CD14-positive monocyte (primary cell): ENCODE results near the gene NR6A1. TPM values are rescaled to one million over a fixed set of nuclear protein-coding genes. Genes with fewer than 3 reads are reported as not detected.

Experiments used
- DNase-seq, 3 donors: peaks; one replicate each; pipeline ENCODE4 v3.0.0-alpha.2; 2011 to 2022
- H2AFZ ChIP-seq: 2 replicates; pipeline ENCODE4 v1.6.0; 2012; ENCODE audit warnings: mild to moderate bottlenecking, low read depth, low read length, inconsistent platforms; ENCODE audit not compliant: insufficient read depth, poor library complexity, severe bottlenecking
- H3K27ac ChIP-seq, 2 donors: 1 replicate in 1 of 2; 2 replicates in 1 of 2; pipeline ENCODE4 v1.5.1; 2012 to 2013; ENCODE audit warnings: low read length in 2 of 2, control low read depth in 1 of 2, inconsistent platforms in 1 of 2, low read depth in 1 of 2, mild to moderate bottlenecking in 1 of 2
- H3K27me3 ChIP-seq, 2 donors: one replicate each; pipeline versions ENCODE4 v1.6.0 to v1.6.1; 2011 to 2013; ENCODE audit warnings: low read length in 2 of 2; ENCODE audit not compliant: control insufficient read depth in 2 of 2, insufficient read depth in 2 of 2
- H3K36me3 ChIP-seq, 2 donors: replicated peaks in 1 of 2; 1 replicate in 1 of 2; 2 replicates in 1 of 2; pipeline versions ENCODE4 v1.5.1 to v1.6.1; 2012 to 2013; ENCODE audit warnings: low read length in 2 of 2, control low read depth in 1 of 2, inconsistent platforms in 1 of 2, mild to moderate bottlenecking in 1 of 2; ENCODE audit not compliant: insufficient read depth in 2 of 2, control insufficient read depth in 1 of 2
- H3K4me1 ChIP-seq, 2 donors: 1 replicate in 1 of 2; 2 replicates in 1 of 2; pipeline versions ENCODE4 v1.5.1 to v1.6.1; 2012 to 2013; ENCODE audit warnings: low read length in 2 of 2, control low read depth in 1 of 2, inconsistent platforms in 1 of 2, mild to moderate bottlenecking in 1 of 2, moderate library complexity in 1 of 2; ENCODE audit not compliant: insufficient read depth in 2 of 2, control insufficient read depth in 1 of 2
- H3K4me2 ChIP-seq: replicated peaks from 2 replicates; pipeline ENCODE3; 2012; ENCODE audit warnings: low read length, moderate library complexity, mild to moderate bottlenecking; ENCODE audit not compliant: poor library complexity, severe bottlenecking; ENCODE audit errors: extremely low read depth
- H3K4me3 ChIP-seq, 3 experiments: fragments of 200-600 bp in 1 of 3; sonication (generic) in 1 of 3; replicated peaks in 1 of 3; 1 replicate in 2 of 3; 2 replicates in 1 of 3; pipeline ENCODE4 v1.5.1; 2011 to 2013; ENCODE audit warnings: low read length in 3 of 3, mild to moderate bottlenecking in 3 of 3, control low read depth in 2 of 3, low read depth in 2 of 3, inconsistent platforms in 1 of 3, moderate library complexity in 1 of 3
- H3K79me2 ChIP-seq: 2 replicates; pipeline ENCODE4 v1.6.0; 2012; ENCODE audit warnings: mild to moderate bottlenecking, control low read depth, inconsistent platforms, low read length, moderate library complexity; ENCODE audit not compliant: insufficient read depth
- H3K9ac ChIP-seq: 2 replicates; pipeline ENCODE4 v1.6.0; 2017; ENCODE audit warnings: low read length, mild to moderate bottlenecking; ENCODE audit not compliant: insufficient read depth, poor library complexity, severe bottlenecking
- H3K9me3 ChIP-seq, 2 donors: replicated peaks in 1 of 2; 1 replicate in 1 of 2; 2 replicates in 1 of 2; pipeline versions ENCODE4 v1.5.1 to v1.6.1; 2012 to 2013; ENCODE audit warnings: low read length in 2 of 2, control low read depth in 1 of 2; ENCODE audit not compliant: control insufficient read depth in 1 of 2, insufficient read depth in 1 of 2
- H4K20me1 ChIP-seq: 2 replicates; pipeline ENCODE4 v1.6.0; 2012; ENCODE audit warnings: mild to moderate bottlenecking, low read length, control low read depth, moderate library complexity; ENCODE audit not compliant: insufficient read depth
- H3K27ac Mint-ChIP-seq, 7 donors: one replicate each; pipeline ENCODE4 v1.8.0; 2020; ENCODE audit warnings: mild to moderate bottlenecking in 7 of 7, mixed read lengths in 7 of 7, moderate library complexity in 6 of 7, inconsistent platforms in 2 of 7
- H3K27me3 Mint-ChIP-seq, 3 donors: one replicate each; pipeline ENCODE4 v1.8.0; 2021 to 2022; ENCODE audit warnings: low read depth in 3 of 3, mild to moderate bottlenecking in 3 of 3, mixed read lengths in 3 of 3, moderate library complexity in 3 of 3, inconsistent platforms in 1 of 3
- H3K36me3 Mint-ChIP-seq, 2 donors: one replicate each; pipeline ENCODE4 v1.8.0; 2020; ENCODE audit warnings: mixed read lengths in 2 of 2, inconsistent platforms in 1 of 2, mild to moderate bottlenecking in 1 of 2
- H3K4me1 Mint-ChIP-seq: one replicate; pipeline ENCODE4 v1.8.0; 2020; ENCODE audit warnings: mild to moderate bottlenecking, mixed read lengths
- H3K4me3 Mint-ChIP-seq, 2 donors: one replicate each; pipeline ENCODE4 v1.8.0; 2020; ENCODE audit warnings: mild to moderate bottlenecking in 2 of 2, mixed read lengths in 2 of 2, moderate library complexity in 1 of 2
- H3K9me3 Mint-ChIP-seq, 7 donors: one replicate each; pipeline ENCODE4 v1.8.0; 2020 to 2022; ENCODE audit warnings: mixed read lengths in 7 of 7, mild to moderate bottlenecking in 6 of 7, moderate library complexity in 6 of 7, inconsistent platforms in 2 of 7
- WGBS: methylation state at CpG from one replicate; pipeline ENCODE4 v1.1.5; 2013; ENCODE audit warnings: missing lambda C conversion rate; ENCODE audit not compliant: insufficient coverage; 5-methylcytosine and 5-hydroxymethylcytosine counted together
- intact Hi-C, 2 donors: fragments of 100-400 bp; cut with micrococcal nuclease; formaldehyde crosslinking; loops; one replicate each; pipeline versions ENCODE4 v1.15.0 to v1.15.1; 2023
- polyA plus RNA-seq, 3 donors: library from polyadenylated mRNA; depleted of rRNA in 1 of 3; unstranded in 2 of 3; stranded (reverse) in 1 of 3; fragments of 300-500 nt in 2 of 3; fragments of >200 nt in 1 of 3; fragmentation: Illumina TruSeq in 2 of 3; gene quantifications; 1 replicate in 2 of 3; 2 replicates in 1 of 3; pipeline ENCODE4 v1.2.3, GENCODE V29; 2012 to 2021
- TF ChIP-seq, protein P1 (sequence below): fragments of 200-600 bp; IDR thresholded peaks from one replicate; pipeline ENCODE4 v1.8.0; 2022; ENCODE audit warnings: antibody characterized with exemption, mild to moderate bottlenecking

The NR6A1 gene
- polyA plus RNA-seq, 3 donors = 0.15 to 2.9 (median 0.28) TPM

DNA sequence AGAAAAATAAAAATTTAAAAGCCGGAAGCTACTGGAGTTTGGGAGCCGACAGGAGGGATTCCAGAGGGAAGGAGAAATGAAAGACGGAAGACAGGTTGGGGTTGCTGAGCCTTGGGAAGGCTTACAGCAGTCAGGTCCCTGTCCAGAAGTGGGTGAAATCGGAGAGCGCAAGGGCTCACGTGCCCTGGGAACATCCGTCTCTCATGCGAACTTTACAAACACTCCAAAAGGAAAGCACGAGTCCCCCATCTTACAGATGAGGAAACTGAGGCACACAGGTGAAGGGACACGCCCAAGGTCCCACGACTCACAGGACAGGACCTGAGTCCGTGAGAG, 5.5 kb upstream of the NR6A1 start:
- peaks cover 0 to 4% of the 10 kb centered on the region in 2 donors for H3K36me3 Mint-ChIP-seq
- no peaks in the 10 kb centered on the region for H4K20me1 ChIP-seq
- no peaks in the 10 kb centered on the region for H3K9me3 ChIP-seq
- peak overlapping the region; percentile 26 to 75 (median 34) for H3K4me3 ChIP-seq
- H3K27me3 ChIP-seq = peaks cover 0 to 11% of the 10 kb centered on the region in 2 donors
- TF ChIP-seq, protein P1, sequence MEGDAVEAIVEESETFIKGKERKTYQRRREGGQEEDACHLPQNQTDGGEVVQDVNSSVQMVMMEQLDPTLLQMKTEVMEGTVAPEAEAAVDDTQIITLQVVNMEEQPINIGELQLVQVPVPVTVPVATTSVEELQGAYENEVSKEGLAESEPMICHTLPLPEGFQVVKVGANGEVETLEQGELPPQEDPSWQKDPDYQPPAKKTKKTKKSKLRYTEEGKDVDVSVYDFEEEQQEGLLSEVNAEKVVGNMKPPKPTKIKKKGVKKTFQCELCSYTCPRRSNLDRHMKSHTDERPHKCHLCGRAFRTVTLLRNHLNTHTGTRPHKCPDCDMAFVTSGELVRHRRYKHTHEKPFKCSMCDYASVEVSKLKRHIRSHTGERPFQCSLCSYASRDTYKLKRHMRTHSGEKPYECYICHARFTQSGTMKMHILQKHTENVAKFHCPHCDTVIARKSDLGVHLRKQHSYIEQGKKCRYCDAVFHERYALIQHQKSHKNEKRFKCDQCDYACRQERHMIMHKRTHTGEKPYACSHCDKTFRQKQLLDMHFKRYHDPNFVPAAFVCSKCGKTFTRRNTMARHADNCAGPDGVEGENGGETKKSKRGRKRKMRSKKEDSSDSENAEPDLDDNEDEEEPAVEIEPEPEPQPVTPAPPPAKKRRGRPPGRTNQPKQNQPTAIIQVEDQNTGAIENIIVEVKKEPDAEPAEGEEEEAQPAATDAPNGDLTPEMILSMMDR = no peak
- peaks cover 0 to 3% (median 0%) of the 10 kb centered on the region in 7 donors for H3K9me3 Mint-ChIP-seq
- no peak for DNase-seq
- no peak overlapping the region for H3K27ac ChIP-seq
- peak overlapping the region; percentile 58 for H3K9ac ChIP-seq
- peaks cover 27 to 44% of the 10 kb centered on the region in 2 donors for H3K4me1 ChIP-seq
- H2AFZ ChIP-seq = peak overlapping the region; percentile 91
- no peaks in the 10 kb centered on the region for H3K79me2 ChIP-seq
- H3K27ac Mint-ChIP-seq = no peak overlapping the region
- intact Hi-C loops = loop anchor here in 1 of 2 donors (10.0 kb wide), 2 partner anchors 168 to 368 kb away; partner anchors contain the start of genes GOLGA1 and SCAI
- H3K4me3 Mint-ChIP-seq = peak overlapping the region; percentile 86 to 93
- peaks cover 43% of the 10 kb centered on the region for H3K4me1 Mint-ChIP-seq
- no peaks in the 10 kb centered on the region for H3K36me3 ChIP-seq
- peak overlapping the region; percentile 85 for H3K4me2 ChIP-seq
- 34% methylated on average over 12 of the region's 12 CpGs for WGBS
- peaks cover 15 to 27% (median 17%) of the 10 kb centered on the region in 3 donors for H3K27me3 Mint-ChIP-seq

GRCh38 chr9:124774129-124774978, 3.2 kb upstream of the NR6A1 start:
- TF ChIP-seq, protein P1 = peak; percentile 91
- WGBS = 54% methylated on average over 9 of the region's 15 CpGs
- peaks cover 6% of the 10 kb centered on the region for H3K79me2 ChIP-seq
- Mint-ChIP-seq H3K27ac (peak overlapping the region in 4 of 7 donors; percentile 38 to 87 (median 68)), H3K27me3 (peaks cover 18 to 40% (median 24%) of the 10 kb centered on the region in 3 donors), H3K4me1 (peaks cover 53% of the 10 kb centered on the region), H3K4me3 (peak overlapping the region; percentile 34 to 35), H3K36me3 (peaks cover 0 to 9% of the 10 kb centered on the region in 2 donors), H3K9me3 (peaks cover 0 to 3% (median 0%) of the 10 kb centered on the region in 7 donors)
- H3K9me3 ChIP-seq = no peaks in the 10 kb centered on the region
- intact Hi-C loops = loop anchor here (1.0 to 10.0 kb wide), 5 partner anchors 79 to 370 kb away; partner anchors contain the start of genes GOLGA1 (in 2 of the 2), SCAI (in 2 of the 2) and WDR38 (in 1 of the 2)
- peak overlapping the region; percentile 13 for H3K4me2 ChIP-seq
- no peak overlapping the region for H3K9ac ChIP-seq
- peaks cover 35 to 60% of the 10 kb centered on the region in 2 donors for H3K4me1 ChIP-seq
- no peak overlapping the region for H2AFZ ChIP-seq
- H3K27me3 ChIP-seq = peaks cover 0 to 18% of the 10 kb centered on the region in 2 donors
- peak overlapping the region in 1 of 3 experiments; percentile 26 for H3K4me3 ChIP-seq
- H4K20me1 ChIP-seq = peaks cover 6% of the 10 kb centered on the region
- no peak overlapping the region for H3K27ac ChIP-seq
- H3K36me3 ChIP-seq = no peaks in the 10 kb centered on the region
- DNase-seq = peak; percentile 79 to 86 (median 84)
